K562 (cell line): Measurements from ENCODE around the gene LAMA5. TPM values are rescaled to one million over a fixed set of nuclear protein-coding genes. Genes with fewer than 3 reads are reported as not detected.

ENCODE experiments used
- EP400 ChIP-seq: fragments of 450-650 bp; IDR thresholded peaks from 2 replicates; pipeline ENCODE4 v1.6.1; 2017; ENCODE audit warnings: antibody characterized with exemption, mild to moderate bottlenecking, moderate library complexity
- FOS ChIP-seq: IDR thresholded peaks from 3 replicates; pipeline ENCODE4 v1.6.1; 2011; ENCODE audit not compliant: insufficient read length; ENCODE audit errors: extremely low read depth
- GABPA ChIP-seq: fragments of 200-800 bp; sonication (Bioruptor generic); conservative IDR thresholded peaks from 2 replicates; pipeline ENCODE4 v1.6.1; 2016; ENCODE audit warnings: low read depth, missing genetic modification characterization, missing compliant biosample characterization
- MXI1 ChIP-seq: IDR thresholded peaks from 2 replicates; pipeline ENCODE4 v1.6.1; 2011; ENCODE audit warnings: low read depth, mild to moderate bottlenecking, improper control_type of control experiment, low read length
- OTX1 ChIP-seq: fragments of 450-650 bp; formaldehyde crosslinking; IDR thresholded peaks from 2 replicates; pipeline ENCODE4 v1.4.0; 2022; ENCODE audit warnings: mild to moderate bottlenecking
- POLR2G ChIP-seq: fragments of 200-400 bp; formaldehyde crosslinking; IDR thresholded peaks from 2 replicates; pipeline ENCODE4 v1.6.1; 2017; ENCODE audit warnings: low read depth, mild to moderate bottlenecking, antibody characterized with exemption, low read length, moderate library complexity
- polyA plus RNA-seq, 8 experiments: library from polyadenylated mRNA; depleted of rRNA in 4 of 8; stranded (reverse) in 5 of 8; unstranded in 3 of 8; fragments of >200 nt; fragmentation: Nextera tagmentation in 2 of 8; fragmentation: Illumina TruSeq in 1 of 8; extraction: Ambion mirVana in 2 of 8; extraction: Trizol in 1 of 8; gene quantifications; 2 replicates each; pipeline versions ENCODE4 v1.2.1 to v1.2.3, GENCODE V29; 2011 to 2014; ENCODE audit warnings: inconsistent platforms in 1 of 8, missing spikeins in 1 of 8
- total RNA-seq, 7 experiments: library from RNA; depleted of rRNA in 6 of 7; stranded (reverse); fragments of >200 nt in 6 of 7; fragmentation: Illumina TruSeq in 2 of 7; extraction: Trizol in 2 of 7; gene quantifications; 2 replicates each; pipeline versions ENCODE4 v1.2.1 to v1.2.3, GENCODE V29; 2011 to 2021; ENCODE audit warnings: low replicate concordance in 1 of 7
- TF ChIP-seq, protein P1 (sequence below): fragments of 450-650 bp; IDR thresholded peaks from 2 replicates; pipeline ENCODE4 v1.6.1; 2016; ENCODE audit warnings: mild to moderate bottlenecking, moderate library complexity
- TF ChIP-seq, protein P2 (sequence below), 2 experiments: fragments of 450-650 bp; conservative IDR thresholded peaks; 2 replicates each; pipeline ENCODE4 v1.6.1; 2017; ENCODE audit warnings: mild to moderate bottlenecking in 2 of 2, moderate library complexity in 2 of 2
- TF ChIP-seq, protein P3 (sequence below): sonication (generic); formaldehyde crosslinking; IDR thresholded peaks from 2 replicates; pipeline ENCODE4 v1.8.1; 2022; ENCODE audit warnings: missing genetic modification reagents
- TF ChIP-seq, protein P4 (sequence below): fragments of 200-800 bp; sonication (Bioruptor generic); IDR thresholded peaks from 2 replicates; pipeline ENCODE4 v1.6.1; 2017; ENCODE audit warnings: missing genetic modification characterization, missing compliant biosample characterization
- TF ChIP-seq, protein P5 (sequence below): fragments of 450-650 bp; IDR thresholded peaks from 2 replicates; pipeline ENCODE4 v1.6.1; 2016; ENCODE audit warnings: low read depth, mild to moderate bottlenecking, moderate library complexity

The LAMA5 gene
- total and polyA plus RNA-seq, 9 of the 15 experiments (the other 6 are each of a cell fraction or from before 2014, with no cell fraction given): 0.31 to 101 (median 7.8) TPM

GRCh38 chr20:62359043-62359490 lies 8.0 kb downstream of the LAMA5 start (continued):
- TF ChIP-seq, protein P1, sequence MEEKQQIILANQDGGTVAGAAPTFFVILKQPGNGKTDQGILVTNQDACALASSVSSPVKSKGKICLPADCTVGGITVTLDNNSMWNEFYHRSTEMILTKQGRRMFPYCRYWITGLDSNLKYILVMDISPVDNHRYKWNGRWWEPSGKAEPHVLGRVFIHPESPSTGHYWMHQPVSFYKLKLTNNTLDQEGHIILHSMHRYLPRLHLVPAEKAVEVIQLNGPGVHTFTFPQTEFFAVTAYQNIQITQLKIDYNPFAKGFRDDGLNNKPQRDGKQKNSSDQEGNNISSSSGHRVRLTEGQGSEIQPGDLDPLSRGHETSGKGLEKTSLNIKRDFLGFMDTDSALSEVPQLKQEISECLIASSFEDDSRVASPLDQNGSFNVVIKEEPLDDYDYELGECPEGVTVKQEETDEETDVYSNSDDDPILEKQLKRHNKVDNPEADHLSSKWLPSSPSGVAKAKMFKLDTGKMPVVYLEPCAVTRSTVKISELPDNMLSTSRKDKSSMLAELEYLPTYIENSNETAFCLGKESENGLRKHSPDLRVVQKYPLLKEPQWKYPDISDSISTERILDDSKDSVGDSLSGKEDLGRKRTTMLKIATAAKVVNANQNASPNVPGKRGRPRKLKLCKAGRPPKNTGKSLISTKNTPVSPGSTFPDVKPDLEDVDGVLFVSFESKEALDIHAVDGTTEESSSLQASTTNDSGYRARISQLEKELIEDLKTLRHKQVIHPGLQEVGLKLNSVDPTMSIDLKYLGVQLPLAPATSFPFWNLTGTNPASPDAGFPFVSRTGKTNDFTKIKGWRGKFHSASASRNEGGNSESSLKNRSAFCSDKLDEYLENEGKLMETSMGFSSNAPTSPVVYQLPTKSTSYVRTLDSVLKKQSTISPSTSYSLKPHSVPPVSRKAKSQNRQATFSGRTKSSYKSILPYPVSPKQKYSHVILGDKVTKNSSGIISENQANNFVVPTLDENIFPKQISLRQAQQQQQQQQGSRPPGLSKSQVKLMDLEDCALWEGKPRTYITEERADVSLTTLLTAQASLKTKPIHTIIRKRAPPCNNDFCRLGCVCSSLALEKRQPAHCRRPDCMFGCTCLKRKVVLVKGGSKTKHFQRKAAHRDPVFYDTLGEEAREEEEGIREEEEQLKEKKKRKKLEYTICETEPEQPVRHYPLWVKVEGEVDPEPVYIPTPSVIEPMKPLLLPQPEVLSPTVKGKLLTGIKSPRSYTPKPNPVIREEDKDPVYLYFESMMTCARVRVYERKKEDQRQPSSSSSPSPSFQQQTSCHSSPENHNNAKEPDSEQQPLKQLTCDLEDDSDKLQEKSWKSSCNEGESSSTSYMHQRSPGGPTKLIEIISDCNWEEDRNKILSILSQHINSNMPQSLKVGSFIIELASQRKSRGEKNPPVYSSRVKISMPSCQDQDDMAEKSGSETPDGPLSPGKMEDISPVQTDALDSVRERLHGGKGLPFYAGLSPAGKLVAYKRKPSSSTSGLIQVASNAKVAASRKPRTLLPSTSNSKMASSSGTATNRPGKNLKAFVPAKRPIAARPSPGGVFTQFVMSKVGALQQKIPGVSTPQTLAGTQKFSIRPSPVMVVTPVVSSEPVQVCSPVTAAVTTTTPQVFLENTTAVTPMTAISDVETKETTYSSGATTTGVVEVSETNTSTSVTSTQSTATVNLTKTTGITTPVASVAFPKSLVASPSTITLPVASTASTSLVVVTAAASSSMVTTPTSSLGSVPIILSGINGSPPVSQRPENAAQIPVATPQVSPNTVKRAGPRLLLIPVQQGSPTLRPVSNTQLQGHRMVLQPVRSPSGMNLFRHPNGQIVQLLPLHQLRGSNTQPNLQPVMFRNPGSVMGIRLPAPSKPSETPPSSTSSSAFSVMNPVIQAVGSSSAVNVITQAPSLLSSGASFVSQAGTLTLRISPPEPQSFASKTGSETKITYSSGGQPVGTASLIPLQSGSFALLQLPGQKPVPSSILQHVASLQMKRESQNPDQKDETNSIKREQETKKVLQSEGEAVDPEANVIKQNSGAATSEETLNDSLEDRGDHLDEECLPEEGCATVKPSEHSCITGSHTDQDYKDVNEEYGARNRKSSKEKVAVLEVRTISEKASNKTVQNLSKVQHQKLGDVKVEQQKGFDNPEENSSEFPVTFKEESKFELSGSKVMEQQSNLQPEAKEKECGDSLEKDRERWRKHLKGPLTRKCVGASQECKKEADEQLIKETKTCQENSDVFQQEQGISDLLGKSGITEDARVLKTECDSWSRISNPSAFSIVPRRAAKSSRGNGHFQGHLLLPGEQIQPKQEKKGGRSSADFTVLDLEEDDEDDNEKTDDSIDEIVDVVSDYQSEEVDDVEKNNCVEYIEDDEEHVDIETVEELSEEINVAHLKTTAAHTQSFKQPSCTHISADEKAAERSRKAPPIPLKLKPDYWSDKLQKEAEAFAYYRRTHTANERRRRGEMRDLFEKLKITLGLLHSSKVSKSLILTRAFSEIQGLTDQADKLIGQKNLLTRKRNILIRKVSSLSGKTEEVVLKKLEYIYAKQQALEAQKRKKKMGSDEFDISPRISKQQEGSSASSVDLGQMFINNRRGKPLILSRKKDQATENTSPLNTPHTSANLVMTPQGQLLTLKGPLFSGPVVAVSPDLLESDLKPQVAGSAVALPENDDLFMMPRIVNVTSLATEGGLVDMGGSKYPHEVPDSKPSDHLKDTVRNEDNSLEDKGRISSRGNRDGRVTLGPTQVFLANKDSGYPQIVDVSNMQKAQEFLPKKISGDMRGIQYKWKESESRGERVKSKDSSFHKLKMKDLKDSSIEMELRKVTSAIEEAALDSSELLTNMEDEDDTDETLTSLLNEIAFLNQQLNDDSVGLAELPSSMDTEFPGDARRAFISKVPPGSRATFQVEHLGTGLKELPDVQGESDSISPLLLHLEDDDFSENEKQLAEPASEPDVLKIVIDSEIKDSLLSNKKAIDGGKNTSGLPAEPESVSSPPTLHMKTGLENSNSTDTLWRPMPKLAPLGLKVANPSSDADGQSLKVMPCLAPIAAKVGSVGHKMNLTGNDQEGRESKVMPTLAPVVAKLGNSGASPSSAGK: peak; percentile 60
- TF ChIP-seq MXI1 (0 out of 2 replicates have a peak, but pooled peaks have one; percentile 31), POLR2G (peak; percentile 72), OTX1 (CRISPR knock-in tag) (0 out of 2 replicates have a peak, but pooled peaks have one; percentile 26), GABPA (tag) (no peak), FOS (no peak), EP400 (peak; percentile 87)
- TF ChIP-seq, protein P2, sequence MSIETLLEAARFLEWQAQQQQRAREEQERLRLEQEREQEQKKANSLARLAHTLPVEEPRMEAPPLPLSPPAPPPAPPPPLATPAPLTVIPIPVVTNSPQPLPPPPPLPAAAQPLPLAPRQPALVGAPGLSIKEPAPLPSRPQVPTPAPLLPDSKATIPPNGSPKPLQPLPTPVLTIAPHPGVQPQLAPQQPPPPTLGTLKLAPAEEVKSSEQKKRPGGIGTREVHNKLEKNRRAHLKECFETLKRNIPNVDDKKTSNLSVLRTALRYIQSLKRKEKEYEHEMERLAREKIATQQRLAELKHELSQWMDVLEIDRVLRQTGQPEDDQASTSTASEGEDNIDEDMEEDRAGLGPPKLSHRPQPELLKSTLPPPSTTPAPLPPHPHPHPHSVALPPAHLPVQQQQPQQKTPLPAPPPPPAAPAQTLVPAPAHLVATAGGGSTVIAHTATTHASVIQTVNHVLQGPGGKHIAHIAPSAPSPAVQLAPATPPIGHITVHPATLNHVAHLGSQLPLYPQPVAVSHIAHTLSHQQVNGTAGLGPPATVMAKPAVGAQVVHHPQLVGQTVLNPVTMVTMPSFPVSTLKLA (conservative IDR thresholded peaks at IDR 0.05): peak; percentile 55 to 69; a peak in 3 of 4 replicates
- TF ChIP-seq, protein P3, sequence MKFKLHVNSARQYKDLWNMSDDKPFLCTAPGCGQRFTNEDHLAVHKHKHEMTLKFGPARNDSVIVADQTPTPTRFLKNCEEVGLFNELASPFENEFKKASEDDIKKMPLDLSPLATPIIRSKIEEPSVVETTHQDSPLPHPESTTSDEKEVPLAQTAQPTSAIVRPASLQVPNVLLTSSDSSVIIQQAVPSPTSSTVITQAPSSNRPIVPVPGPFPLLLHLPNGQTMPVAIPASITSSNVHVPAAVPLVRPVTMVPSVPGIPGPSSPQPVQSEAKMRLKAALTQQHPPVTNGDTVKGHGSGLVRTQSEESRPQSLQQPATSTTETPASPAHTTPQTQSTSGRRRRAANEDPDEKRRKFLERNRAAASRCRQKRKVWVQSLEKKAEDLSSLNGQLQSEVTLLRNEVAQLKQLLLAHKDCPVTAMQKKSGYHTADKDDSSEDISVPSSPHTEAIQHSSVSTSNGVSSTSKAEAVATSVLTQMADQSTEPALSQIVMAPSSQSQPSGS (CRISPR knock-in tag): no peak
- TF ChIP-seq, protein P4, sequence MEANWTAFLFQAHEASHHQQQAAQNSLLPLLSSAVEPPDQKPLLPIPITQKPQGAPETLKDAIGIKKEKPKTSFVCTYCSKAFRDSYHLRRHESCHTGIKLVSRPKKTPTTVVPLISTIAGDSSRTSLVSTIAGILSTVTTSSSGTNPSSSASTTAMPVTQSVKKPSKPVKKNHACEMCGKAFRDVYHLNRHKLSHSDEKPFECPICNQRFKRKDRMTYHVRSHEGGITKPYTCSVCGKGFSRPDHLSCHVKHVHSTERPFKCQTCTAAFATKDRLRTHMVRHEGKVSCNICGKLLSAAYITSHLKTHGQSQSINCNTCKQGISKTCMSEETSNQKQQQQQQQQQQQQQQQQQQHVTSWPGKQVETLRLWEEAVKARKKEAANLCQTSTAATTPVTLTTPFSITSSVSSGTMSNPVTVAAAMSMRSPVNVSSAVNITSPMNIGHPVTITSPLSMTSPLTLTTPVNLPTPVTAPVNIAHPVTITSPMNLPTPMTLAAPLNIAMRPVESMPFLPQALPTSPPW: peak; percentile 76
- TF ChIP-seq, protein P5, sequence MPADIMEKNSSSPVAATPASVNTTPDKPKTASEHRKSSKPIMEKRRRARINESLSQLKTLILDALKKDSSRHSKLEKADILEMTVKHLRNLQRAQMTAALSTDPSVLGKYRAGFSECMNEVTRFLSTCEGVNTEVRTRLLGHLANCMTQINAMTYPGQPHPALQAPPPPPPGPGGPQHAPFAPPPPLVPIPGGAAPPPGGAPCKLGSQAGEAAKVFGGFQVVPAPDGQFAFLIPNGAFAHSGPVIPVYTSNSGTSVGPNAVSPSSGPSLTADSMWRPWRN: no peak
